NAMALWA (cell line): ENCODE data around the gene NLGN1.
"Not testable (repeated sequence)": the region's sequence is repeated elsewhere in the genome, so short reads cannot be mapped to it uniquely, and the experiment has no call there.

ENCODE experiments used
- DNase-seq: peaks from one replicate; pipeline ENCODE4 v3.0.0-alpha.2; 2015; ENCODE audit warnings: low spot score

NLGN1 gene

GRCh38 chr3:174220775-174221554 is 823.4 kb downstream of the NLGN1 start:
- DNase-seq: no peak

GRCh38 chr3:174223042-174223441 is 825.5 kb downstream of the NLGN1 start:
- DNase-seq: no peak

GRCh38 chr3:174223626-174224025 is 826.1 kb downstream of the NLGN1 start:
- DNase-seq: no peak

DNA sequence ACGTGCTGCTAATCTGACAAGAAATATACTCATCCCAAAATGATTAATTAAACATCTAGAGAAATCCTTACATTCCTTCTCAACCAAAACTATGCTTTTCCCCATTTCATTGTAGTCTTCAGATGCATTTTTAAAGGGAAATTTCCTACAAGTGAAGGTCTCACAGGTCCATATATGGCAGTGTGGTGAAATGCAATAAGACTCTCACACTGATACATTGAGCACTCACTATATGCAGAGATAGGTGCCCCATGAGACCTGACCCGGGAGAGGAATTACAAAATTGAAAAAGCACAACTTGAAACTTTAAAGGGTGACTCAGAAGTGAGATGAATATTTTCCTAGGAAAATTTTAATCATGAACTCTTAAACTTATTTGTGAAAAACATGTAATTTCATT is 832.4 kb downstream of the NLGN1 start:
- DNase-seq: no peak

DNA sequence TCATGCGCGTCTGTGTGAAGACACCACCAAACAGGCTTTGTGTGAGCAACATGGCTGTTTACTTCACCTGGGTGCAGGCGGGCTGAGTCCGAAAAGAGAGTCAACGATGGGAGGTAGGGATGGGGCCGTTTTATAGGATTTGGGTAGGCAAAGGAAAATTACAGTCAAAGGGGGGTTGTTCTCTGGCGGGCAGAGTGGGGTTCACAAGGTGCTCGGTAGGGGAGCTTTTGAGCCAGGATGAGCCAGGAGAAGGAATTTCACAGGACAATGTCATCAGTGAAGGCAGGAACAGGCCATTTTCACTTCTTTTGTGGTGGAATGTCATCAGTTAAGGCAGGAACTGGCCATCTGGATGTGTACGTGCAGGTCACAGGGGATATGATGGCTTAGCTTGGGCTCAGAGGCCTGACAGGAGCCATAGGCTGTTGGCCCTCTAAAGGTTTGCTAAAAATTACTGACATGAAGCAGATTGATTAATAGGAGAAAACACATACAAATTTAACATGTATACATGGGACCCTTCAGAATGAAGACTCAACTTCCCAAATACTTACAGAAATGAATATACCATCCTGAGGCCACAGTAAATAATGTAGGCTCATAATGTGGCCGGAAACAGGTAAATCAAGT is 834.6 kb downstream of the NLGN1 start:
- not testable (repeated sequence) for DNase-seq

GRCh38 chr3:174232658-174233429 is 835.3 kb downstream of the NLGN1 start:
- no peak for DNase-seq

- no peak for DNase-seq
Measured at GRCh38 chr3:174233511-174233910, 836.0 kb downstream of the NLGN1 start.

DNA sequence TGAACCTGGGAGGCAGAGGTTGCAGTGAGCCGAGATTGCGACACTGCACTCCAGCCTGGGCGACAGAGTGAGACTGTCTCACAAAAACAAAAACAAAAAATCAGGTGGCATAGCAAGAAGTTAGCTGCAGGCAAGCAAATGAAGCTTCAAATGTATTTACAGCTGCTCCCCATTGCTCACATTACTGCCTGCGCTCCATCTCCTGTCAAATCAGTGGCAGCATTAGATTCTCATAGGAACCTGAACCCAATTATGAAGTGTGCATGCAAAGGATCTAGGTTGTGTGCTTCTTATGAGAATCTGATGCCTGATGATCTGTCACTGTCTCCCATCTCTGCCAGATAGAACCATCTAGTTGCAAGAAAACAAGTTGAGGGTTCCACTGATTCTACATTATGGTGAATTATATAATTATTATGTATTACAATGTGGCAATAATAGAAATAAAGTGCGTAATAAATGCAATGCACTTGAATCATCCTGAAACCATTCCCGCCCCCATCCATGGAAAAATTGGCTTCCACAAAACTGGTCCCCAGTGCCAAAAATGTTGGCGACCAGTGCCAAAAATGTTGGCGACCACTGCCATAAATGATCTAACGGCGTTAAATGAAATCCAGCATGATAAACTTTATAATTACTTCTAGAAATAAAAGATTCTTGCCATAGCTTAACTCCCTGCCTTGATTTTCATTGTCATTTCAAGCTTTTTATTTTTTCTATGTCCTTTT is 844.9 kb downstream of the NLGN1 start:
- DNase-seq: no peak

- no peak for DNase-seq
Measured at GRCh38 chr3:174243171-174243570, 845.6 kb downstream of the NLGN1 start.

- no peak for DNase-seq
Measured at GRCh38 chr3:174247687-174248152, 850.2 kb downstream of the NLGN1 start.

GRCh38 chr3:174251681-174252080 is 854.1 kb downstream of the NLGN1 start:
- DNase-seq: no peak

- DNase-seq: no peak
Measured at GRCh38 chr3:174253196-174253823, 855.8 kb downstream of the NLGN1 start.

DNA sequence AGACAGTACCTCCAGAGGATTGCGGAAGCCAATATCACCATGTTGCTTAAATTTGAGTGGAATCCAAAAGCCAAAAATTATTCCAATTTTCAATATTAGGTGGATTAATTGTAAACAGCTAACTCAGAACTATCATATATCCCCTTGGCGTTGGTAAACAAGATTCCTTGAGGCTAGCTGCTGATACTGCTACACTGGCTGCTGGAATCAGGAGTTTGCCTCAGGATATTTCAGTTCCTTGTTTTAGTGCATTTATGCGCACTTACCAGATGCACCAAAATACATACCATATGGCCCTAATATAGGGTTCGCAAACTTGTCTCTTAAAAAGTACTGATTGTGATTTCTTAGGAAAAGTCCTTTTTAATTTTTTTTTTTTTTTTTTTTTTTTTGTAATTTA is 856.4 kb downstream of the NLGN1 start:
- no peak for DNase-seq

DNA sequence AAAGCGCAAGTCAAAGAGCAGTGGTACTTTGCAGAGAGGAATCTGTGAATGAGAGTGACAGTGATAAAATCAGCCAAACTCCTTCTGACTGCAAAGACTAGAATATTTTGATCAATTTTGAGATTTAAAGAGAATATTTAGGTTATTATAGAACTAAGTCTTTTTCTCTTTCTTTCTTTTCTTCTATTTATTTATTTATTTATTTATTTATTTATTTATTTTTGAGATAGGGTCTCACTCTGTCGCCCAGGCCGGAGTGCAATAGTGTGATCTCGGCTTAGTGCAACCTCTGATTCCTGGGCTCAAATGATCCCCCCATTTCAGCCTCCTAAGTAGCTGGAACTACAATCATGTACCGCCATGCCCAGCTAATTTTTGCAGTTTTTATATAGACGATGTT is 857.9 kb downstream of the NLGN1 start:
- DNase-seq: no peak

GRCh38 chr3:174266476-174266875 is 868.9 kb downstream of the NLGN1 start:
- DNase-seq: no peak

- DNase-seq: no peak
Measured at GRCh38 chr3:174268061-174268460, 870.5 kb downstream of the NLGN1 start.

DNA sequence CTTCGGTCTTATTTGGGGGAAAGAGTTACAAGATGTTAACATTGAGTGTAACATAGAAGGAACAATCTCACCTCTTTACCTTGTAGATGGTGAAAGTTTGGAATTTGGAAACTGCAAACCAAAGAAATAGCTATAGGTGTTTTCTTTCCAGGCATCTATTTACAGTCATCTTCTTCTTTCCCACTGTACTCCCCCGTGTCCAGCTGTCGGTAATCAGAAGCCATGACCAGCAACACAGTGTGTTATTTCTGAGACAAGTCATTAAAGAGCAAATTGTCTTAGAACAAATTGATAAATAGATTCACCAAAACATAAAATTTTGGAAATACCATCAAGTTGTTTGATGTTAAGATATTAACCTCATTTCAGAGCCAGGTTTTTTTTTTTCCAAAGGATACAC is 871.0 kb downstream of the NLGN1 start:
- DNase-seq: no peak

GRCh38 chr3:174270841-174271240 is 873.3 kb downstream of the NLGN1 start:
- no peak for DNase-seq

GRCh38 chr3:174275336-174275735 is 877.8 kb downstream of the NLGN1 start:
- no peak for DNase-seq

DNA sequence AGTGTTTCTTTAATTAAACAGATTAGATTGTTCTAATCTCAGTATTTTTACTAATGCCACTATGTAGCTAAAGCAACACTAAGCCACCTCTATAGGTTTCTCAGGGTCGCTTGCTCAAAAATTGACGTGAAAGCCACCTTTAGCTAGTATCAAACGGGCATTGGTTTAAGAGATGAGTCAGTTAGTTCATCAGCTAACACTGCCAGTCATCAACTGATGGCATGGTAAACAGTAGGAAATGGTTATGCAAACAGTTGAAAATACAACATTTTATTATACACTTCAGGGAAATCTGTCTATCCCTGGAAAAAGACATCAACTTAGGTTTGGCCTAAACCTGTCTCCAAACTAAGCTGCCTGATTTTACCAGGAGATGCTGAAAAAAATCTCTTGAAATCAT is 879.3 kb downstream of the NLGN1 start:
- no peak for DNase-seq

GRCh38 chr3:174278094-174278493 is 880.5 kb downstream of the NLGN1 start:
- no peak for DNase-seq

DNA sequence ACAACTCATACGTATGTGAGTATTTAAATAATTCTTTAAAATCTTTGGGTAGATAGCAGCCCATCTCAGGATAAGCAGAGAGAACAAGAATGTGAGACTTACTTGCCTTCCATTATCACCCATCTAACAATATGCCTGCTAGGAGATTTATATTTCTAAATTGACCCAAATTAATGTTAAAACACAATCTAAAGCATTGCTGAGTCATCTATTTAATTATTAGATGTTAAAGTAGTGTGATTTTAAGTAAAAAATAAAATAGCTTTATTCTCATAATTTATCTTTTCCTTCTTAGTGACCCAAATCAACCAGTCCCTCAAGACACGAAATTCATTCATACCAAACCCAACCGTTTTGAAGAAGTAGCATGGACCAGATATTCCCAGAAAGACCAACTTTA is 882.6 kb downstream of the NLGN1 start:
- DNase-seq: no peak
